ENCODE measurements around the gene GNE.
"Not testable (repeated sequence)": the region's sequence is repeated elsewhere in the genome, so short reads cannot be mapped to it uniquely, and the experiment has no call there.

The GNE gene

GRCh38 chr9:36207546-36208012 lies 50.7 kb downstream of the GNE start:
- DNase-seq, result no peak

GRCh38 chr9:36207016-36207415 lies 51.2 kb downstream of the GNE start:
- no peak for DNase-seq

DNA sequence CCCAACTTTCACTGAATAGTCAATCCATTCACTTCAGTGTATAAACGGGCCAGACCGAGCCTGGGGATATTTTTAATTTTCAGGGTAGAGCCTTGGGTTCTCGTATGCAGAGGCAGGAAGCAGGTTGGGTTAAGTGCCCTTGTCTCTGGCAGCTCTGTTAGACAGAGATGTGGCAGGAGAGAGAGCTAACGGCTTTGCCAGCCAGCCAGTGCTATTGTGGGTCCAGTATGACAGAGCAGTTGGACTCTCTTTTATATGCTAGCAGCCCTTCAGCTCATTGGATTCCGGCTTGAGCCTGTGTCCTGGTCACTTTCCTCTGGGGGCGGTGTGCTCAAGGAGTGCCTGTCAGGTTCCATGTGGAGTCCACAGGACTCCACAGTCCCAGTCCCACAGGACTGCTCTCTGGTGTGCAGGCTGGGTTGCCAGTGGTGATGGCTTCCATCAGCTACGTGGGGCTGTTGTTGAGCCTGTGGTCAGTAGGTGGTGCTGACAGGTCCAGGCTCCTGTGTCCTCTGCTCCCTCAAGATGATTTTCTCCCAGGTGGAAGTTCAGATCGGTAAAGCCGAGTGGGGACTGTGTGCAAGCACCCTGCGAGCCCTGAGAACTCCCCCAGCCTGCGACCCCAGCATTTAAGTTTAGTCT lies 53.2 kb downstream of the GNE start:
- no peak for DNase-seq

DNA sequence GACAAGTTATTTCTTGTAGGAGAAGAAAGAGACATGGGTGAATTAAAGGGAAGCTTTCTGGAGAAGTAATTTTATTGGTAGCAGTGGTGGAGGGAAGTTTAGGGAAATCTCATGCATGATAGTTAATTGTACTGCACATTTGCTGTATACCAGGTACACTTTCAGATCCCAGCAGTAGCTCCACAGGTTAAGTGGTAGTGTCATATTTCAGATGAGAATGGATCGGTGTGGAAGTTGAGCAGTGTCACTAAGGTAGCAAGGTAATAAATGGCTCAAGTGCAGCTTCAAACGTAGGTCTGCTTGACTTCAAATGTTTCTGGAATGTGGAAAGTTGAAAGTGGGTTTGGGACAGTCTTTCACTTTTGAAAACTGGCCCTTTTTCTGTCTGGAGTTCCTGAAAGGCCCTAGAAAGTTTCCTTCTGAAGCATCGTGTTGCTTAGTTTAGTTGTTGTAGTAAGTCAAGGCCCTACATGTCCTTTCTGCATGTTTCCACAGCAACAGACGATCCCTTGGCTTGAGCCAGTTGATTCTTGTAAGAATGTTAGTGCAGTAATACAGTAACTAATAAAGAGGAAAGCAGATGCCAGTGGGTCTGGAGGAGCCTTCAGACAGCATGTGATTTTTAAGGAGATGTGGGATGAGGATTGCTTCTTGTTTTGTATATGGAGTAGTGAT lies 63.8 kb downstream of the GNE start:
- DNase-seq, result no peak

- no peak for DNase-seq
These were observed 65.2 kb downstream of the GNE start for GRCh38 chr9:36193023-36193422.

- no peak for DNase-seq
These were observed 66.1 kb downstream of the GNE start for GRCh38 chr9:36192196-36192595.

DNA sequence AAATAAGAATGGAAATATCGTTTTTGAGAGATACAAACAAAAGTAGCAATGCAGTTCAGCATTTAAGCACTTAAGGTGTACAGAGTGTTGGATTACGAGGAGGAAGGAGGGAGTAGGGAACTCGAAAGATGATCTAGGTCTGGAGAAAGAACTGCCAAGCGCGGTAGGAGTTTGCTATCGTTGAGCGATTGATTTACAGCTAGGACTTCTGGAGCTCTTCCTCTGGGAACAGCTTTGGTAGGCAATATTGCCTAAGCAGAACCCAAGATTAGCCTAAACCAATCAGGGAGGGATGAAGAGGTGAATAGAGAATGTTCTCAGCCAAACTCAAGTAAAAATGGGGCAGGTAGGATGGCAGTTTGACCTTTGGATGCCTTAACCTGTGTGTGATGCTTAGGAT lies 66.6 kb downstream of the GNE start:
- DNase-seq, result no peak

DNA sequence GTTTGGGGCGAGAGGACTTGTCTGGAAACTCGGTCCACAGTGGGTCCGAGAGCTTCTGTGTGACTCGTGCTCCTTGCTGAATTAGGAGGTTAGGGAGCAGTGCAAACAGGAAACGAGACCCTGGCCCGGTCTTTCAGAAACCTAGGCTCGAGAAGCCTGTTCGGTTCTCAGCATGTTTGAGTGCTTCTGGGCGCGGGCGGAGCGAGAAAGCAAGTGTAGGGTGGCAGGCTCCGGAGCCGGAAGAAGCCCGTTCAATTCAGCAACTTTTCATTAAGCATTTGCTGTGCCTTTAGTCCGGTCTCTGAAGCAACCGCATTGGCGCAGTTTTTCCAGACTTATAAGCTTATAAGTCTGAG lies 67.0 kb downstream of the GNE start:
- DNase-seq, result peak; percentile 4 to 32

- DNase-seq, result peak; percentile 96
These were observed 67.6 kb downstream of the GNE start, which contains the start of gene CLTA for GRCh38 chr9:36190388-36191289. CLTA (plus strand) TSS chr9:36190921; CDS start chr9:36191057, 136 bp downstream.

DNA sequence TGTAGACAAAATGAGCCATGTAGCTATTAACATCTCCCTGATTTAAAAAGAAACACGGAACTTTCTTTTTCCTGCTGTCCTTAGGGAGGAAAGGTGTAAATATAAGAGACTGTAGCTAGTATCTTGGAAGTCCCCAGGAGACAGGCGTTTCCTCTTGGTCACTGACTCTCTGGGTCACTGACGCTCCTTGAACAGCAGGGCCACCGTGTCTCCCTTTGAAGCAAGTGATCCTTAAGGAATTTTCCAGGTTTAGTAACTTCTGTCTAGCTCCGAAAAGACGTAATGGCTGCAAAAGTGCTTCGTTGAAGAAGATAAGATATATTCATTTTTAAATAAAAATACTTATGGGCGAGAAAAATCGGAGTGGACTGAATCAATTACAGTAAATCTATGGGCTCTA lies 68.3 kb downstream of the GNE start:
- no peak for DNase-seq

GRCh38 chr9:36188212-36188611 lies 70.0 kb downstream of the GNE start:
- DNase-seq, result no peak

DNA sequence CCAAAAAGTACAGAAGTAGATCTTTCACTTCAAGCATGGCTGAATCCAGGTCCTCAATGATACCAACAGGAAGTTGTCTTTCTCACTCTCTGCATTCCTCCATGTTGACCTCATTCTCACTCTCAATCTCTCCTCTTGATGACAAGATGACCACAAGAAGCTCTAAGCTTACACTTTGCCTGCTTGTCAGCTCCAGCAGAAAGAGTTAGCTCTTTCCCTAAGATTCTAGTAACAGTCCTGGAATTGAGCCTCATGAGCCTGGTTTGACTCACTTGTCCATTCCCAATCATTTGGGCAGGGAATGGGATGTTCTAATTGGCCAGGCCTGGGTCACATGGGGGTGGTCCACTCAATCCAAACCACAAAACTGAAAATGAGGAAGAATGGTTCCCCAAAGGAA lies 70.8 kb downstream of the GNE start:
- no peak for DNase-seq

- DNase-seq, result not testable (repeated sequence)
These were observed 78.0 kb downstream of the GNE start for GRCh38 chr9:36180243-36180642.

DNA sequence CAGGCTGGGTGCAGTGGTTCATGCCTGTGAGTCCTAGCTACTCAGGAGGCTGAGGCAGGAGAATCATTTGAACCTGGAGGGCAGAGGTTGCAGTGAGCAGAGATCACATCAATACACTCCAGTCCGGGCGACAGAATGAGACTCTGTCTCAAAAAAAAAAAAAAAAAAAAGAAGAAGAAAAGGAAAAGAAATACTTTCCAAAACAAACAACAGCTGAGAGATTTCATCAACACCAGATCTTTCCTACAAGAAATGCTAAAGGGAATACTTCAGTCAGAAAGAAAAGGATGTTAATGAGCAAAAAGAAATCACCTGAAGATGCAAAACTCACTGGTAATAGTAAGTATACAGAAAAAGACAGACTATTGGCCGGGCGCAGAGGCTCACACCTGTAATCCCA lies 80.7 kb downstream of the GNE start:
- no peak for DNase-seq

DNA sequence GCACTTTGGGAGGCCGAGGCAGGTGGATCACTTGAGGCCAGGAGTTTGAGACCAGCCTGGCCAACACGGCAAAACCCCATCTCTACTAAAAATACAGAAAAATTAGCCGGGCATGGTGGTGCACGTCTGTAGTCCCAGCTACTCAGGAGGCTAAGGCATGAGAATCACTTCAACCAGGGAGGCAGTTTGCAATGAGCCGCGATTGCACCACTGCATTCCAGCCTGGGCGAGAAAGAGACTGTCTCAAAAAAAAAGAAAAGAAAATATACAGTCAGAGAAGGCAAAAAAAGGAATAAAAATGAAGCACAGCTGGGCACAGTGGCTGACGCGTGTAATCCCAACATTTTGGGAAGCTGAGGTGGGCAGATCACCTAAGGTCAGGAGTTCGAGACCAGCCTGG lies 81.8 kb downstream of the GNE start:
- DNase-seq, result not testable (repeated sequence)

DNA sequence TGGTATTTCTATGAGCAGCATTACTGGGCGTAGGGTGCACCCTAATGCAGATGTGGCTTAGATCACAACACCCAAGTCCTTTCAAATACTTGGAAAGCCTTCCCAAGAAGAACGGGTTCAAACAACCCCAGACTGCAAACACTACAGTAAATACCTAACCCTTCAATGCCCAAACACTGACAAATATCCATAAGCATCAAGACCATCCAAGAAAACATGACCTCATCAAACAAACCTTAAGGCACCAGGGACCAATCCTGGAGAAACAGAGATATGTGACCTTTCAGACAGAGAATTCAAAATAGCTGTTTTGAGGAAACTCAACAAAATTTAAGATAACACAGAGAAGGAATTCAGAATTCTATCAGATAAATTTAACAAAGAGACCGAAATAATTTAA lies 83.0 kb downstream of the GNE start:
- DNase-seq, result not testable (repeated sequence)

GRCh38 chr9:36174731-36175130 lies 83.5 kb downstream of the GNE start:
- DNase-seq, result no peak

DNA sequence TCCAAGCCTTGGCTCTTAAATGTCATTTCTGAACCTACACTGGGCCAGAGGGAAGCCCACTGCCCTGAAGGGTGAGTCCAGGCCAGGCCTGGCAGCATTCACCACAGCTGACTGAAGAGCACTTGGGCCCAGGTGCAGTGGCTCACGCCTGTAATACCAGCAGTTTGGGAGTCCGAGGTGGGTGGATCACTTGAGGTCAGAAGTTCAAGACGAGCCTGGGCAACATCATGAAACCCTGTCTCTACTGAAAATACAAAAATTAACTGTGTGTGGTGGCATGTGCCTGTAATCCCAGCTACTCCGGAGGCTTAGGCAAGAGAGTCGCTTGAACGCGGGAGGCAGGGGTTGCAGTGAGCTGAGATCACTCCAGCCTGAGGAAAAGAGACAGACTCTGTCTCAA lies 84.0 kb downstream of the GNE start:
- DNase-seq, result no peak

DNA sequence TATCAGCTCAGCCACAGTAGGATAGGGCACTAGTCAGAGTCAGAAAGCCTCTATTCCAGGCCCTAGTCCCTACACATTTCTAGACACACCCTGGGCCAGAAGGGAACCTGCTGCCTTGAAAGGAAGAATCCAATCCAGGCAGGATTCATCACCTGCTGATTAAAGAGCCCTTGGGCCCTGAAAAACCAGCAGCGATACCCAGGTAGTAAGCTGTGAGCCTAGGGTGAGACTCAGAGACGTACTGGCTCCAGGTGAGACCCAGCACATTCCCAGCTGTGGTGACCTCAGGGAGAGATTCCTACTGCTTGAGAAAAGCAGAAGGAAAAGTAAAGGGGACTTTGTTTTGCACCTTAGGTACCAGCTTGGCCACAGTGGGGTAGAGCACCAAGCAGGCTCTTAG lies 84.4 kb downstream of the GNE start:
- no peak for DNase-seq

- no peak for DNase-seq
These were observed 87.7 kb downstream of the GNE start for GRCh38 chr9:36170531-36170930.

DNA sequence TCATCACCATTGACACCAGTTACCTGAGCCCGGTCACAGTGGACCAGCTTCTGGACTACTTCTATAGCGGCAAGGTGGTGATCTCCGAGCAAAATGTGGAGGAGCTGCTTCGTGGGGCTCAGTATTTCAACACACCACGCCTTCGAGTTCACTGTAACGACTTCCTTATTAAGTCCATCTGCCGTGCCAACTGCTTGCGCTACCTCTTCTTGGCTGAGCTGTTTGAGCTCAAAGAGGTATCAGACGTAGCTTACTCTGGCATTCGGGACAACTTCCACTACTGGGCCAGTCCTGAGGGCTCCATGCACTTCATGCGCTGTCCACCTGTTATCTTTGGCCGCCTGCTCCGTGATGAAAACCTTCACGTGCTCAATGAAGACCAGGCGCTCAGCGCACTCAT lies 88.5 kb downstream of the GNE start:
- no peak for DNase-seq

GRCh38 chr9:36169166-36169565 lies 89.1 kb downstream of the GNE start, which contains the start of gene CCIN:
CCIN (plus strand) TSS chr9:36169388; CDS start chr9:36169503, 115 bp downstream.
- no peak for DNase-seq

GRCh38 chr9:36166168-36166927 lies 91.9 kb downstream of the GNE start:
- DNase-seq, result peak; percentile 84 to 85

Measured in CD4-positive, alpha-beta T cell treated with Interleukin-1 beta for 1 hour (primary cell).